Smooth muscle cell (in vitro differentiated cells): ENCODE measurements around the gene KIF9. TPM values are rescaled to one million over a fixed set of nuclear protein-coding genes. Genes with fewer than 3 reads are reported as not detected.

ENCODE experiments used
- DNase-seq: peaks from one replicate; lab custom pipeline; 2025; ENCODE audit not compliant: unreplicated experiment; lab: John Stamatoyannopoulos, UW
- H2AFZ ChIP-seq: fragments of 200-600 bp; sonication (generic); 2 replicates; pipeline ENCODE4 v1.6.0; 2016; ENCODE audit warnings: antibody characterized with exemption, low read depth, mild to moderate bottlenecking
- H3F3A ChIP-seq: fragments of 200-600 bp; sonication (generic); 2 replicates; pipeline ENCODE4 v1.6.0; 2017; ENCODE audit warnings: antibody characterized with exemption, low read depth
- H3K27ac ChIP-seq: fragments of 200-600 bp; sonication (generic); 2 replicates; pipeline ENCODE4 v1.5.1; 2016; ENCODE audit warnings: low read depth, mild to moderate bottlenecking
- H3K27me3 ChIP-seq: fragments of 200-600 bp; sonication (generic); 2 replicates; pipeline ENCODE4 v1.6.1; 2016; ENCODE audit warnings: low read depth, mild to moderate bottlenecking
- H3K36me3 ChIP-seq: fragments of 200-600 bp; sonication (generic); 2 replicates; pipeline ENCODE4 v1.5.1; 2016; ENCODE audit warnings: low read depth
- H3K4me1 ChIP-seq: fragments of 200-600 bp; sonication (generic); 2 replicates; pipeline ENCODE4 v1.5.1; 2016; ENCODE audit warnings: low read depth
- H3K4me2 ChIP-seq: fragments of 200-600 bp; sonication (generic); 2 replicates; pipeline ENCODE4 v1.6.0; 2016; ENCODE audit warnings: mild to moderate bottlenecking
- H3K4me3 ChIP-seq: fragments of 200-600 bp; sonication (generic); 2 replicates; pipeline ENCODE4 v1.5.1; 2016; ENCODE audit warnings: mild to moderate bottlenecking
- H3K79me2 ChIP-seq: fragments of 200-600 bp; sonication (generic); 2 replicates; pipeline ENCODE4 v1.6.0; 2016; ENCODE audit warnings: low read depth, mild to moderate bottlenecking
- H3K9ac ChIP-seq: fragments of 200-600 bp; sonication (generic); 2 replicates; pipeline ENCODE4 v1.6.0; 2016; ENCODE audit warnings: low read depth
- H3K9me3 ChIP-seq: fragments of 200-600 bp; sonication (generic); replicated peaks from 2 replicates; pipeline ENCODE4 v1.5.1; 2016; ENCODE audit warnings: low read depth
- H4K20me1 ChIP-seq: fragments of 200-600 bp; sonication (generic); 2 replicates; pipeline ENCODE4 v1.6.0; 2016; ENCODE audit warnings: low read depth
- WGBS: methylation state at CpG from one replicate; pipeline ENCODE4 v1.1.7; 2016; ENCODE audit warnings: low lambda C conversion rate; 5-methylcytosine and 5-hydroxymethylcytosine counted together
- polyA plus RNA-seq: library from polyadenylated mRNA; unstranded; fragments of >200 nt; fragmentation: Nextera tagmentation; extraction: Ambion mirVana; gene quantifications from 2 replicates; pipeline ENCODE4 v1.2.1, GENCODE V29; 2016
- total RNA-seq: library from RNA; depleted of rRNA; stranded (reverse); fragments of >200 nt; gene quantifications from 2 replicates; pipeline ENCODE4 v1.2.3, GENCODE V29; 2014
- TF ChIP-seq, protein P1 (sequence below): fragments of 200-600 bp; sonication (generic); IDR thresholded peaks from 2 replicates; pipeline ENCODE4 v1.5.1; 2017; ENCODE audit warnings: borderline replicate concordance, mild to moderate bottlenecking, antibody characterized with exemption; ENCODE audit not compliant: insufficient read depth, poor library complexity, severe bottlenecking

Gene KIF9
- total and polyA plus RNA-seq, 2 experiments from 2014 or later = 2.2 to 6.5 TPM

DNA sequence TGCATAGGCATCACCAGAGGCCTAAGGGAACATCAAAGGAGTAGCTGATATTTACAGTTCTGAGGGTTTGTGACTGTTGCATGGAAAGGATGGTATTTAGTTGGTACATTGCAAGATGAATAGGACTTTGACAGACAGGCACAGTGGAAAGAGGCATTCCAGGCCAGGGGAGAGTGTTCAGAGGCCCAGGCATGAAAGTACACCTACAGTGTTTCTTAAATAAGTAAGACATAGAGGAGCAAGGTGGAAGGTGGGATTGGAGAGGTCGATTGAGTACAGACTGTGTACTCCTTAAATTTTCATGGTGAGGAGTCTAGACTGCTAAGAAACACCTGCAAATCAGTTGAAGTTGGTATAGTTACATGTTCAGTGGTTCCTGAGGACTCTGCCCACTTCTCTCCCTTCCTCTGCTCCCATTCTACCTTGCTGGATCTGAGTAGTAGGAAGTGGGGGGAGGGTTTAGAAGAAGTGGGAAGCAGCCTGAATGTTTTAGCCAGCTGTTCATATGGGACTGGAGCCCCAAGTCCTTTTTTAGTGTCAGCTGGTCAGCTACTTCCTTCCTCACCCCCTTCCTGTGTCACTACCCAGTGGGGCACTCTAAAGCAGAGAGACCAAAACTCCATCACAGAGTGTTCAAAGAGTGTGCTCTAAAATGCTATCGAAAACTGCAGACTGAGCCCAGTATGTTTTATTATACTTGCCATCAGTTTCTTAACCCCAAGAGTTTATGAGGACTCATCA is 14.1 kb upstream of the KIF9 start:
- no peak overlapping the region for H2AFZ ChIP-seq
- H3K9me3 ChIP-seq = no peaks in the 10 kb centered on the region
- WGBS = 90% methylated on average over 2 of the region's 2 CpGs
- no peak overlapping the region for H3K4me3 ChIP-seq
- no peak overlapping the region for H3K4me2 ChIP-seq
- no peaks in the 10 kb centered on the region for H3K36me3 ChIP-seq
- no peaks in the 10 kb centered on the region for H3F3A ChIP-seq
- TF ChIP-seq, protein P1, sequence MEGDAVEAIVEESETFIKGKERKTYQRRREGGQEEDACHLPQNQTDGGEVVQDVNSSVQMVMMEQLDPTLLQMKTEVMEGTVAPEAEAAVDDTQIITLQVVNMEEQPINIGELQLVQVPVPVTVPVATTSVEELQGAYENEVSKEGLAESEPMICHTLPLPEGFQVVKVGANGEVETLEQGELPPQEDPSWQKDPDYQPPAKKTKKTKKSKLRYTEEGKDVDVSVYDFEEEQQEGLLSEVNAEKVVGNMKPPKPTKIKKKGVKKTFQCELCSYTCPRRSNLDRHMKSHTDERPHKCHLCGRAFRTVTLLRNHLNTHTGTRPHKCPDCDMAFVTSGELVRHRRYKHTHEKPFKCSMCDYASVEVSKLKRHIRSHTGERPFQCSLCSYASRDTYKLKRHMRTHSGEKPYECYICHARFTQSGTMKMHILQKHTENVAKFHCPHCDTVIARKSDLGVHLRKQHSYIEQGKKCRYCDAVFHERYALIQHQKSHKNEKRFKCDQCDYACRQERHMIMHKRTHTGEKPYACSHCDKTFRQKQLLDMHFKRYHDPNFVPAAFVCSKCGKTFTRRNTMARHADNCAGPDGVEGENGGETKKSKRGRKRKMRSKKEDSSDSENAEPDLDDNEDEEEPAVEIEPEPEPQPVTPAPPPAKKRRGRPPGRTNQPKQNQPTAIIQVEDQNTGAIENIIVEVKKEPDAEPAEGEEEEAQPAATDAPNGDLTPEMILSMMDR = no peak
- no peaks in the 10 kb centered on the region for H3K4me1 ChIP-seq
- H3K27me3 ChIP-seq = no peaks in the 10 kb centered on the region
- H3K27ac ChIP-seq = no peak overlapping the region
- no peak for DNase-seq
- no peak overlapping the region for H3K9ac ChIP-seq
- H4K20me1 ChIP-seq = peaks cover 70% of the 10 kb centered on the region
- H3K79me2 ChIP-seq = peaks cover 41% of the 10 kb centered on the region

DNA sequence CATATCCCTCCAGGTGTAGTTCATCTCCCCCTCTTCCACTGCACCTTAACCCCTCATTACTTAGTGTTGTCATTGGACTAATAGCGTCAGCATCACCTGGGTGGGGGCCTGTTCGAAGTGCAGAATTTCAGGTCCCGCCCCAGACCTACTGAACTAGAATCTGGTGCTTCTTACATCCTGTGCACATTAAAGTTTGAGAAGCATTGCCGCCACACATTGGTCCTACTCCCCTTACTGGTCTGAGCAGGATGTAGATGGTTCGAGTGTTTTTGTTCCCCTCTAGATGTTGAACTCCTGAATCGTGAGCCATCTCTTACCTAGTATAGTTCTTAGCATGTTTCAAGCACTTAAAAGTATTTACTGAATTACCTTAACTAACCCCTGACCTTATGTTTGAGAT is 13.4 kb upstream of the KIF9 start:
- Histone ChIP-seq H2AFZ (no peak overlapping the region), H3F3A (no peaks in the 10 kb centered on the region), H4K20me1 (peaks cover 73% of the 10 kb centered on the region), H3K4me3 (no peak overlapping the region), H3K27me3 (no peaks in the 10 kb centered on the region), H3K79me2 (peaks cover 44% of the 10 kb centered on the region), H3K9me3 (no peaks in the 10 kb centered on the region), H3K27ac (no peak overlapping the region), H3K9ac (no peak overlapping the region), H3K36me3 (no peaks in the 10 kb centered on the region), H3K4me2 (no peak overlapping the region), H3K4me1 (no peaks in the 10 kb centered on the region)
- no peak for DNase-seq
- 92% methylated on average over 6 of the region's 6 CpGs for WGBS
- TF ChIP-seq, protein P1 = no peak

DNA sequence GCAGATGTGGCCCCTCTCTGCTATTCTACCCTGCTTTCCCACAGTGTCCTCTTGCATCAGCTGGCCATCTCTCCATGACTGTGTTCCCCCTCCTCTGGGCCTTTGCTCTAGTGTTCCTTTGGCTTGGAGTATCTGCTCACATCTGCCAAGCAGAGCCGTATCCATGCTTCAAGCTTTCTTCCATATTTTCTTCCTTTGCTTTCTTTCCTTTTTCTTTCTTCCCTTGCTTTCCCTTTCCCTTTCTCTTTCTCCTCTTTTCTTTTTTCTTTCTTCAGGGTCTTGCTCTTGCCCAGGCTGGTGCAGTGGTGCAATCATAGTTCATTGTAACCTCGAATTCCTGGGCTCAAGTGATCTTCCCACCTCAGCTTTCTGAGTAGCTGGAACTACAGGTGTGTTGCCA is 12.7 kb upstream of the KIF9 start:
- DNase-seq = no peak
- Histone ChIP-seq H3K4me2 (no peak overlapping the region), H3K4me1 (no peaks in the 10 kb centered on the region), H3K27ac (no peak overlapping the region), H3K27me3 (no peaks in the 10 kb centered on the region), H3K9me3 (no peaks in the 10 kb centered on the region), H3K9ac (no peak overlapping the region), H4K20me1 (peaks cover 75% of the 10 kb centered on the region), H3F3A (no peaks in the 10 kb centered on the region), H3K79me2 (peaks cover 41% of the 10 kb centered on the region), H2AFZ (no peak overlapping the region), H3K36me3 (no peaks in the 10 kb centered on the region), H3K4me3 (no peak overlapping the region)
- TF ChIP-seq, protein P1 = no peak
- 94% methylated on average over 2 of the region's 2 CpGs for WGBS

DNA sequence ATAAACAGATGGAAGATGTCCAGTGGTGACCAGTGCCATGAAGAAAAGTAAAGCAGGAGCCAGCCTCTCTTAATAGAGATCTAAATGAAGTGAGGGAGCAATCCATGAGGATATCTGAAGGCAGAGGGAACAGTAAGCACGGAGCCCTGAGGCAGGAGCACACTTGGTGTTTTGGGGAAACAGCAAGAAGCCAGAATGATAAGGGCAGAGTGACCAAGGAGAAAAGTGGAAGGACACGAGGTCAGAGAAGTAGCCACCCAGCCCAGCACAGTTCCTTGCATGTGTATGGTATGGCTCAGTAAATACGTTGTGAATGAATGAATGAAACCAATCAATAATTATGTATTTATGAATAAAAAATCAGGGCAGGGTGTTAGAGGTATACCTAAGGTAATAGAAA is 11.8 kb upstream of the KIF9 start:
- Histone ChIP-seq H4K20me1 (peaks cover 77% of the 10 kb centered on the region), H3K4me2 (no peak overlapping the region), H2AFZ (no peak overlapping the region), H3K9ac (no peak overlapping the region), H3K36me3 (no peaks in the 10 kb centered on the region), H3F3A (no peaks in the 10 kb centered on the region), H3K27ac (no peak overlapping the region), H3K9me3 (no peaks in the 10 kb centered on the region), H3K4me3 (no peak overlapping the region), H3K27me3 (no peaks in the 10 kb centered on the region), H3K4me1 (no peaks in the 10 kb centered on the region), H3K79me2 (peaks cover 43% of the 10 kb centered on the region)
- WGBS = 96% methylated on average over 3 of the region's 3 CpGs
- TF ChIP-seq, protein P1 = no peak
- no peak for DNase-seq
